ENCODE data around the gene CRIP2.

DNA sequence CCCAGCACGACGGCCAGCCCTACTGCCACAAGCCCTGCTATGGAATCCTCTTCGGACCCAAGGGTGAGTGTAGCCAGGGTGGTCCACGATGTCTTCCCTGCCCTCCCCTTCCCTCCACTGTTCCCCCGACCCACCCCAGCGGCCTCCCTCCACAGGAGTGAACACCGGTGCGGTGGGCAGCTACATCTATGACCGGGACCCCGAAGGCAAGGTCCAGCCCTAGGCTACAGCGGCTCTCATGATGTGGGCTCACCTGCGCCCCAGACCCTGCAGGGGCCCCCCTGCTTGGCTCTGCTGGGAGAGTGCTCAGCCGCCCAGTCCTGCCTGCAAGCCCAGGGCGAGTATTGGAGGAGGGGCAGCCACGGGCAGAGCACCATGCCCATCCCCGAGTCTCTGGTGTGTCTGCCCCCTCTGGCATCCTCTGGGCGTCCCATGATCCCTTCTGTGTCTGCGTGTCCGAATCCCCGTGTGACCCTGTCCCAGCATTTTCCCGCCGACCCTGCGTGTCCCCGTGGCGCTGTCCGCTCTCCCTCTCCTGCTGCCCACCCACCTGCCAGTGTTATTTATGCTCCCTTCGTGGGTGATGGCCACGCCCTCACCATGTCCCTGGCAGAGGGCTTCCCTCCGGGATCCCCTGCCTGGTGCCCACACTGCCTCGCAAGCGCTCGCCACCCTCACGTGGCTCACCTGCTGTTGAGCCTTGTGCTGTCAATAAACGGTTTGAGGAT, 5.0 kb downstream of the CRIP2 start:
- TF ChIP-seq, protein P1, sequence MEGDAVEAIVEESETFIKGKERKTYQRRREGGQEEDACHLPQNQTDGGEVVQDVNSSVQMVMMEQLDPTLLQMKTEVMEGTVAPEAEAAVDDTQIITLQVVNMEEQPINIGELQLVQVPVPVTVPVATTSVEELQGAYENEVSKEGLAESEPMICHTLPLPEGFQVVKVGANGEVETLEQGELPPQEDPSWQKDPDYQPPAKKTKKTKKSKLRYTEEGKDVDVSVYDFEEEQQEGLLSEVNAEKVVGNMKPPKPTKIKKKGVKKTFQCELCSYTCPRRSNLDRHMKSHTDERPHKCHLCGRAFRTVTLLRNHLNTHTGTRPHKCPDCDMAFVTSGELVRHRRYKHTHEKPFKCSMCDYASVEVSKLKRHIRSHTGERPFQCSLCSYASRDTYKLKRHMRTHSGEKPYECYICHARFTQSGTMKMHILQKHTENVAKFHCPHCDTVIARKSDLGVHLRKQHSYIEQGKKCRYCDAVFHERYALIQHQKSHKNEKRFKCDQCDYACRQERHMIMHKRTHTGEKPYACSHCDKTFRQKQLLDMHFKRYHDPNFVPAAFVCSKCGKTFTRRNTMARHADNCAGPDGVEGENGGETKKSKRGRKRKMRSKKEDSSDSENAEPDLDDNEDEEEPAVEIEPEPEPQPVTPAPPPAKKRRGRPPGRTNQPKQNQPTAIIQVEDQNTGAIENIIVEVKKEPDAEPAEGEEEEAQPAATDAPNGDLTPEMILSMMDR (IDR thresholded peaks at IDR 0.05; ENCODE audit: low read length): no peak
- TF ChIP-seq EZH2 (IDR thresholded peaks at IDR 0.05; ENCODE audit: borderline replicate concordance, low read length): no peak
